HepG2 (cell line): Measurements from ENCODE around the gene TRNP1. TPM values are rescaled to one million over a fixed set of nuclear protein-coding genes. Genes with fewer than 3 reads are reported as not detected.

ENCODE experiments used
- AKAP8 ChIP-seq: sonication (generic); formaldehyde crosslinking; IDR thresholded peaks from 2 replicates; pipeline ENCODE4 v1.5.1; 2020; ENCODE audit warnings: mild to moderate bottlenecking, missing genetic modification reagents
- ATF5 ChIP-seq: sonication (generic); formaldehyde crosslinking; IDR thresholded peaks from 2 replicates; pipeline ENCODE4 v1.4.0; 2020; ENCODE audit warnings: mild to moderate bottlenecking, low read depth, missing genetic modification reagents
- ERF ChIP-seq: IDR thresholded peaks from 2 replicates; pipeline ENCODE4 v1.6.1; 2018; ENCODE audit warnings: missing biosample characterization, missing genetic modification reagents
- ETS1 ChIP-seq: sonication (generic); formaldehyde crosslinking; IDR thresholded peaks from 2 replicates; pipeline ENCODE4 v1.4.0; 2020; ENCODE audit warnings: missing genetic modification reagents
- FIP1L1 ChIP-seq: fragments of 200-400 bp; formaldehyde crosslinking; IDR thresholded peaks from 2 replicates; pipeline ENCODE4 v1.6.1; 2018; ENCODE audit warnings: low read depth, mild to moderate bottlenecking, low read length, moderate library complexity, borderline replicate concordance; ENCODE audit not compliant: insufficient read depth
- GABPB1 ChIP-seq: IDR thresholded peaks from 2 replicates; pipeline ENCODE4 v1.6.1; 2016; ENCODE audit warnings: mild to moderate bottlenecking, missing genetic modification reagents, moderate library complexity, missing compliant biosample characterization
- GLMP ChIP-seq: sonication (generic); formaldehyde crosslinking; IDR thresholded peaks from 2 replicates; pipeline ENCODE4 v1.9.0; 2021; ENCODE audit warnings: missing genetic modification reagents, mild to moderate bottlenecking, borderline replicate concordance
- HINFP ChIP-seq: sonication (generic); formaldehyde crosslinking; IDR thresholded peaks from 2 replicates; pipeline ENCODE4 v1.4.0; 2020; ENCODE audit warnings: low read depth, mild to moderate bottlenecking, missing genetic modification reagents
- MYNN ChIP-seq: sonication (generic); formaldehyde crosslinking; IDR thresholded peaks from 2 replicates; pipeline ENCODE4 v1.4.0; 2020; ENCODE audit warnings: mild to moderate bottlenecking, low read depth, missing genetic modification reagents
- NFKB2 ChIP-seq: sonication (generic); formaldehyde crosslinking; IDR thresholded peaks from 2 replicates; pipeline ENCODE4 v1.4.0; 2020; ENCODE audit warnings: missing genetic modification reagents, borderline replicate concordance
- YY1 ChIP-seq: IDR thresholded peaks from 2 replicates; pipeline ENCODE4 v1.6.1; 2011; ENCODE audit warnings: low read length, low read depth, moderate library complexity, mild to moderate bottlenecking; ENCODE audit not compliant: insufficient read depth, insufficient replicate concordance
- ZFP36L1 ChIP-seq: sonication (generic); formaldehyde crosslinking; IDR thresholded peaks from 2 replicates; pipeline ENCODE4 v1.8.0; 2022; ENCODE audit warnings: mild to moderate bottlenecking, missing genetic modification reagents, moderate library complexity
- ZMYM3 ChIP-seq: sonication (generic); formaldehyde crosslinking; IDR thresholded peaks from 2 replicates; pipeline ENCODE4 v1.5.1; 2020; ENCODE audit warnings: mild to moderate bottlenecking, missing genetic modification reagents
- ZNF503 ChIP-seq: sonication (generic); formaldehyde crosslinking; IDR thresholded peaks from 2 replicates; pipeline ENCODE4 v1.4.0; 2020; ENCODE audit warnings: missing genetic modification reagents
- ZNF678 ChIP-seq: sonication (generic); formaldehyde crosslinking; IDR thresholded peaks from 2 replicates; pipeline ENCODE4 v1.4.0; 2020; ENCODE audit warnings: mild to moderate bottlenecking, missing genetic modification reagents
- ZNF687 ChIP-seq: sonication (generic); formaldehyde crosslinking; IDR thresholded peaks from 2 replicates; pipeline ENCODE4 v1.5.1; 2020; ENCODE audit warnings: mild to moderate bottlenecking, missing genetic modification reagents, moderate library complexity
- ZNF720 ChIP-seq: sonication (generic); formaldehyde crosslinking; IDR thresholded peaks from 2 replicates; pipeline ENCODE4 v1.4.0; 2020; ENCODE audit warnings: missing genetic modification reagents
- ZSCAN20 ChIP-seq: sonication (generic); formaldehyde crosslinking; IDR thresholded peaks from 2 replicates; pipeline ENCODE4 v1.4.0; 2020; ENCODE audit warnings: missing genetic modification reagents, mild to moderate bottlenecking, borderline replicate concordance
- polyA plus RNA-seq, 8 experiments: library from polyadenylated mRNA; depleted of rRNA in 3 of 8; stranded (reverse) in 7 of 8; unstranded in 1 of 8; fragments of >200 nt; fragmentation: Illumina TruSeq in 4 of 8; extraction: Trizol in 4 of 8; gene quantifications; 2 replicates each; pipeline versions ENCODE4 v1.2.1 to v1.2.3, GENCODE V29; 2011 to 2016; ENCODE audit warnings: low read depth in 4 of 8, missing spikeins in 1 of 8, mixed read lengths in 1 of 8; ENCODE audit not compliant: insufficient read depth in 1 of 8
- total RNA-seq, 5 experiments: library from RNA; depleted of rRNA; stranded (reverse); fragments of >200 nt; fragmentation: Illumina TruSeq; extraction: Trizol; gene quantifications; 2 replicates each; pipeline ENCODE4 v1.2.3, GENCODE V29; 2016; ENCODE audit warnings: low read depth in 1 of 5

Gene TRNP1
- total and polyA plus RNA-seq, 2 of the 13 experiments (the other 11 are each of a cell fraction or from before 2014, with no cell fraction given): 42.0 to 158 TPM

GRCh38 chr1:27000817-27001460 is 7.4 kb downstream of the TRNP1 start (continued):
- no peak for TF ChIP-seq GLMP (CRISPR knock-in tag)
- TF ChIP-seq ERF (CRISPR knock-in tag): no peak
- TF ChIP-seq YY1: no peak
- 0 out of 2 replicates have a peak, but pooled peaks have one; percentile 53 for TF ChIP-seq ZNF678 (CRISPR knock-in tag)
- no peak for TF ChIP-seq ATF5 (CRISPR knock-in tag)
- peak; percentile 94 for TF ChIP-seq FIP1L1
- no peak for TF ChIP-seq ZMYM3 (CRISPR knock-in tag)
- peak; percentile 20; the same call in 1 of the 2 replicates for TF ChIP-seq GABPB1 (CRISPR knock-in tag)
- TF ChIP-seq ETS1 (CRISPR knock-in tag): no peak
- 0 out of 2 replicates have a peak, but pooled peaks have one; percentile 37 for TF ChIP-seq ZSCAN20
- TF ChIP-seq AKAP8: peak; percentile 75
- TF ChIP-seq NFKB2 (CRISPR knock-in tag): peak; percentile 55; the same call in 1 of the 2 replicates
- TF ChIP-seq ZNF503 (CRISPR knock-in tag): no peak
- TF ChIP-seq ZNF720 (CRISPR knock-in tag): no peak
- TF ChIP-seq MYNN (CRISPR knock-in tag): no peak
- peak; percentile 18; the same call in 1 of the 2 replicates for TF ChIP-seq ZNF687 (CRISPR knock-in tag)
- peak; percentile 77; the same call in 1 of the 2 replicates for TF ChIP-seq HINFP (CRISPR knock-in tag)
- no peak for TF ChIP-seq ZFP36L1 (CRISPR knock-in tag)
